Hepatocyte (in vitro differentiated cells): Measurements from ENCODE around the gene AGPS.

Experiments used
- CTCF ChIP-seq: fragments of 200-600 bp; sonication (generic); IDR thresholded peaks from 2 replicates; pipeline ENCODE4 v1.5.1; 2016; ENCODE audit warnings: antibody characterized with exemption, mild to moderate bottlenecking; ENCODE audit not compliant: poor library complexity
- EZH2 ChIP-seq: fragments of 200-600 bp; sonication (generic); IDR thresholded peaks from 2 replicates; pipeline ENCODE4 v1.6.1; 2016; ENCODE audit warnings: antibody characterized with exemption, mild to moderate bottlenecking, borderline replicate concordance
- EZH2phosphoT487 ChIP-seq: fragments of 200-600 bp; sonication (generic); IDR thresholded peaks from one replicate; pipeline ENCODE4 v1.6.1; 2018; ENCODE audit warnings: antibody characterized with exemption, mild to moderate bottlenecking, low read depth, moderate library complexity; ENCODE audit not compliant: unreplicated experiment, severe bottlenecking

GRCh38 chr2:177471990-177472389 is 79.4 kb downstream of the AGPS start:
- no peak for TF ChIP-seq EZH2
- no peak for TF ChIP-seq CTCF
- TF ChIP-seq EZH2phosphoT487 = no peak
